ENCODE data around the gene BFSP1.

The BFSP1 gene

GRCh38 chr20:17470973-17471372 lies 60.2 kb downstream of the BFSP1 start:
- Histone ChIP-seq H3K4me2 (ENCODE audit: low read length) (no peak overlapping the region), H3K36me3 (ENCODE audit: control insufficient read depth, insufficient read depth, low read length) (no peaks in the 10 kb centered on the region), H3K9ac (no peak overlapping the region), H3K27me3 (ENCODE audit: control insufficient read depth, insufficient read depth, low read length) (no peaks in the 10 kb centered on the region), H3K4me3 (ENCODE audit: low read depth, low read length) (no peak overlapping the region), H3K4me1 (no peaks in the 10 kb centered on the region), H3K79me2 (no peaks in the 10 kb centered on the region), H2AFZ (no peak overlapping the region), H3K9me3 (ENCODE audit: control insufficient read depth, low read length) (no peaks in the 10 kb centered on the region), H3K27ac (no peak overlapping the region)
- no peak for TF ChIP-seq CTCF (IDR thresholded peaks at IDR 0.05)

DNA sequence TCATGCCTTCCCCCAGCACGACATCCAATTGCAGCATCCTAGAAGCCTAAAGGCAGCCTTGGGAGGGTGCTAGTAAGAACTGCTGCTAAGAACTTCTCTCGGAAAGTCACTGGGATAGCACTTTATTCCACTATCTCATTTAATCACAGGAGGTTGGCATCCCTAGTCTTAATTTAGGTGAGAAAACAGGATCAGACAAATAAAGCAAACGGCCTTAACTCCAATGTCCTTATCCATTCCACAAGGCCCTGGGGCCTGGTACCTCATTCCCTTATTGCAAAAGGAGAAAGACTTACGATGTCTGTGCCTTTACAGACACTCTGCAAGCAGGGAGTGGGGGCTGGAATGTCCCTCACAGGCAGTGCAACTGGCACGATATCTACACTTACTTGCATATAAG lies 60.7 kb downstream of the BFSP1 start:
- H3K4me3 ChIP-seq (ENCODE audit: low read depth, low read length) = no peak overlapping the region
- no peak overlapping the region for H3K27ac ChIP-seq
- H3K79me2 ChIP-seq = no peaks in the 10 kb centered on the region
- H3K9ac ChIP-seq = no peak overlapping the region
- no peak overlapping the region for H3K4me2 ChIP-seq (ENCODE audit: low read length)
- no peaks in the 10 kb centered on the region for H3K27me3 ChIP-seq (ENCODE audit: control insufficient read depth, insufficient read depth, low read length)
- no peak for TF ChIP-seq CTCF (IDR thresholded peaks at IDR 0.05)
- no peaks in the 10 kb centered on the region for H3K36me3 ChIP-seq (ENCODE audit: control insufficient read depth, insufficient read depth, low read length)
- H2AFZ ChIP-seq = no peak overlapping the region
- H3K9me3 ChIP-seq (ENCODE audit: control insufficient read depth, low read length) = no peaks in the 10 kb centered on the region
- H3K4me1 ChIP-seq = no peaks in the 10 kb centered on the region

DNA sequence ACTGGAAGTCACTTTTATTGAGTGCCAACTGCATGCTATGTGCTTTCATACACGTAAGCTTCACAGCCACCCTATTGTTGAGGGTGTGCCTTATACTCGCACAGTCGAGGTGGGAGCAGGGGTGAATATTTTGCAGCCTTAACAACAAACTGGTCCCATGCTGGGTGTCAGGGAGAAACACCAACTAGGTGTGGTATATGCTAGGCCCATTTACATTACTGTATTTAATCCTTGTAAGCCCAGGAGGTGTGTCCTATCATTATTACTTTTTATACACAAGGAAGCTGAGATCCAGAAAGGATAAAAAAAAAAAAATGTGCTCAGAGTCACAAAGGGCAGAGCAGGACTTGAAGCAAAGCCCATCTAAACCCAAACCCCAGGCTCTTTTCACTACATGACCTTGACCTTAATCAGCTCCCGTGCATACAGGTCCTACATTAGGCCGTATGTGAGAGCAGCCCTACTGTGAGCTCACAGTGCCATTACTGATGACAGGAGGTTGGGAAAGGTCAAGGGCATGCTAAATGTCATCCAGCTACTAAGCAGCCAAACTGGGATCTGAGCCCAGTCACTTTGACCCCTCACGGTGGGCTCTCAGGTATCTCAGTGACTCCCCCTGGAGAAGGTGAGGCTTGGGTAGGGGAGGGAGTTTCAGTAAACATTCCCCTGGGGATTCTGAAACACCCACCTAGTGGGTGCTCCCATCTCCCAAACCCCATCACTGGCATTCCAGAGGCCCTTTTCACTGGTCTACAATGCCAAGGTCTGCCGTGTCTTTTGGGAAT lies 61.7 kb downstream of the BFSP1 start:
- no peak overlapping the region for H2AFZ ChIP-seq
- H3K4me3 ChIP-seq (ENCODE audit: low read depth, low read length) = no peak overlapping the region
- no peak overlapping the region for H3K9ac ChIP-seq
- no peaks in the 10 kb centered on the region for H3K79me2 ChIP-seq
- no peak overlapping the region for H3K4me2 ChIP-seq (ENCODE audit: low read length)
- no peaks in the 10 kb centered on the region for H3K36me3 ChIP-seq (ENCODE audit: control insufficient read depth, insufficient read depth, low read length)
- no peak overlapping the region for H3K27ac ChIP-seq
- TF ChIP-seq CTCF (IDR thresholded peaks at IDR 0.05) = no peak
- no peaks in the 10 kb centered on the region for H3K27me3 ChIP-seq (ENCODE audit: control insufficient read depth, insufficient read depth, low read length)
- H3K9me3 ChIP-seq (ENCODE audit: control insufficient read depth, low read length) = no peaks in the 10 kb centered on the region
- no peaks in the 10 kb centered on the region for H3K4me1 ChIP-seq

DNA sequence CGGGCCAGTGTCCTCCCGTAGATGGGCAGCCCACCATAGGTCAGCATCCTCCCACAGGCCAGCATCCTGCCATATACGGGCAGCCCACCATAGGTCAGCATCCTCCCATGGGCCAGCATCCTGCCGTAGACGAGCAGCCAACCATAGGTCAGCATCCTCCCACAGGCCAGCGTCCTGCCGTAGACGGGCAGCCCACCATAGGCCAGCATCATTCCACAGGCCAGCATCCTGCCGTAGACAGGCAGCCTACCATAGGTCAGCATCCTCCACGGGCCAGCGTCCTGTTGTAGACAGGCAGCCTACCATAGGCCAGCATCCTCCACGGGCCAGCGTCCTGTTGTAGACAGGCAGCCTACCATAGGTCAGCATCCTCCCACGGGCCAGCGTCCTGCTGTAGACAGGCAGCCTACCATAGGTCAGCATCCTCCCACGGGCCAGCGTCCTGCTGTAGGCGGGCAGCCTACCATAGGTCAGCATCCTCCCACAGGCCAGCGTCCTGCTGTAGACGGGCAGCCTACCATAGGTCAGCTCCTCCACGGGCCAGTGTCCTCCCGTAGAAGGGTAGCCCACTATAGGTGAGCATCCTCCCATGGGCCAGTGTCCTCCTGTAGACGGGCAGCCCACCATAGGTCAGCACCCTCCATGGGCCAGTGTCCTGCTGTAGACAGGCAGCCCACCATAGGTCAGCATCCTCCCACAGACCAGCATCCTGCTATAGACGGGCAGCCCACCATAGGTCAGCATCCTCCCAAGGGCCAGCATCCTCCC lies 62.9 kb downstream of the BFSP1 start:
- H3K36me3 ChIP-seq (ENCODE audit: control insufficient read depth, insufficient read depth, low read length) = no peaks in the 10 kb centered on the region
- no peaks in the 10 kb centered on the region for H3K27me3 ChIP-seq (ENCODE audit: control insufficient read depth, insufficient read depth, low read length)
- TF ChIP-seq CTCF (IDR thresholded peaks at IDR 0.05) = no peak

More for the DNA sequence above, 62.9 kb downstream of the BFSP1 start:
- Histone ChIP-seq H3K79me2 (no peaks in the 10 kb centered on the region), H3K4me1 (no peaks in the 10 kb centered on the region), H3K27ac (no peak overlapping the region), H3K4me2 (ENCODE audit: low read length) (no peak overlapping the region), H3K9ac (no peak overlapping the region), H3K4me3 (ENCODE audit: low read depth, low read length) (no peak overlapping the region), H3K9me3 (ENCODE audit: control insufficient read depth, low read length) (no peaks in the 10 kb centered on the region), H2AFZ (no peak overlapping the region)
